Measurements from ENCODE around the gene ZBTB20.

GRCh38 chr3:114451561-114452018 is 695.5 kb downstream of the ZBTB20 start:
- TF ChIP-seq, protein P1, sequence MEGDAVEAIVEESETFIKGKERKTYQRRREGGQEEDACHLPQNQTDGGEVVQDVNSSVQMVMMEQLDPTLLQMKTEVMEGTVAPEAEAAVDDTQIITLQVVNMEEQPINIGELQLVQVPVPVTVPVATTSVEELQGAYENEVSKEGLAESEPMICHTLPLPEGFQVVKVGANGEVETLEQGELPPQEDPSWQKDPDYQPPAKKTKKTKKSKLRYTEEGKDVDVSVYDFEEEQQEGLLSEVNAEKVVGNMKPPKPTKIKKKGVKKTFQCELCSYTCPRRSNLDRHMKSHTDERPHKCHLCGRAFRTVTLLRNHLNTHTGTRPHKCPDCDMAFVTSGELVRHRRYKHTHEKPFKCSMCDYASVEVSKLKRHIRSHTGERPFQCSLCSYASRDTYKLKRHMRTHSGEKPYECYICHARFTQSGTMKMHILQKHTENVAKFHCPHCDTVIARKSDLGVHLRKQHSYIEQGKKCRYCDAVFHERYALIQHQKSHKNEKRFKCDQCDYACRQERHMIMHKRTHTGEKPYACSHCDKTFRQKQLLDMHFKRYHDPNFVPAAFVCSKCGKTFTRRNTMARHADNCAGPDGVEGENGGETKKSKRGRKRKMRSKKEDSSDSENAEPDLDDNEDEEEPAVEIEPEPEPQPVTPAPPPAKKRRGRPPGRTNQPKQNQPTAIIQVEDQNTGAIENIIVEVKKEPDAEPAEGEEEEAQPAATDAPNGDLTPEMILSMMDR (IDR thresholded peaks at IDR 0.05; ENCODE audit: low read length): no peak
- no peak for TF ChIP-seq EZH2phosphoT487 (IDR thresholded peaks at IDR 0.05; ENCODE audit: low read length)

Measured in MM.1S (cell line).